CD4-positive, alpha-beta memory T cell (primary cell): ENCODE data around the gene ZSCAN1. TPM values are rescaled to one million over a fixed set of nuclear protein-coding genes. Genes with fewer than 3 reads are reported as not detected.

Experiments used
- CTCF ChIA-PET: fragments of 350-600 bp; sonication (Branson Sonifier 250); formaldehyde crosslinking; loops from one replicate; lab custom pipeline; 2021; ENCODE audit warnings: inconsistent platforms; ENCODE audit not compliant: partially characterized antibody; lab: Charles Lee
- POLR2A ChIA-PET: fragments of 350-600 bp; sonication (Branson Sonifier 250); formaldehyde crosslinking; loops from one replicate; lab custom pipeline; 2021; ENCODE audit not compliant: partially characterized antibody; lab: Charles Lee
- DNase-seq, 5 donors: peaks; one replicate each; pipeline versions ENCODE4 v3.0.0 to v3.0.0-alpha.2; 2020 to 2022; ENCODE audit warnings: mixed read lengths in 1 of 5
- H3K27ac ChIP-seq: one replicate; pipeline ENCODE4 v1.7.0; 2013; ENCODE audit warnings: low read depth, low read length
- H3K27me3 ChIP-seq: 2 replicates; pipeline ENCODE4 v1.7.0; 2013; ENCODE audit warnings: mild to moderate bottlenecking, low read length, moderate library complexity; ENCODE audit not compliant: insufficient read depth
- H3K36me3 ChIP-seq: 2 replicates; pipeline ENCODE4 v1.7.0; 2013; ENCODE audit warnings: mild to moderate bottlenecking, low read length, moderate library complexity; ENCODE audit not compliant: insufficient read depth
- H3K4me1 ChIP-seq: 2 replicates; pipeline ENCODE4 v1.7.0; 2013; ENCODE audit warnings: mild to moderate bottlenecking, low read length, moderate library complexity; ENCODE audit not compliant: insufficient read depth
- H3K4me3 ChIP-seq, 2 donors: one replicate each; pipeline ENCODE4 v1.7.0; 2013; ENCODE audit warnings: low read length in 2 of 2, mild to moderate bottlenecking in 1 of 2
- H3K9me3 ChIP-seq, 2 donors: one replicate each; pipeline ENCODE4 v1.7.0; 2013; ENCODE audit warnings: low read length in 2 of 2, control low read depth in 1 of 2; ENCODE audit not compliant: control insufficient read depth in 1 of 2
- H3K27ac Mint-ChIP-seq, 7 donors: one replicate each; pipeline ENCODE4 v1.8.0; 2020 to 2021; ENCODE audit warnings: mixed read lengths in 7 of 7, mild to moderate bottlenecking in 6 of 7, inconsistent platforms in 3 of 7, moderate library complexity in 3 of 7
- H3K27me3 Mint-ChIP-seq, 2 donors: one replicate each; pipeline ENCODE4 v1.8.0; 2020 to 2021; ENCODE audit warnings: mixed read lengths in 2 of 2
- H3K36me3 Mint-ChIP-seq, 2 donors: one replicate each; pipeline ENCODE4 v1.8.0; 2020 to 2021; ENCODE audit warnings: mixed read lengths in 2 of 2, inconsistent platforms in 1 of 2, mild to moderate bottlenecking in 1 of 2
- H3K4me1 Mint-ChIP-seq, 4 donors: one replicate each; pipeline ENCODE4 v1.8.0; 2020 to 2021; ENCODE audit warnings: mixed read lengths in 4 of 4, mild to moderate bottlenecking in 1 of 4
- H3K4me3 Mint-ChIP-seq, 8 donors: one replicate each; pipeline ENCODE4 v1.8.0; 2020 to 2021; ENCODE audit warnings: mixed read lengths in 8 of 8, mild to moderate bottlenecking in 7 of 8, moderate library complexity in 6 of 8, inconsistent platforms in 3 of 8
- H3K9me3 Mint-ChIP-seq, 8 donors: one replicate each; pipeline ENCODE4 v1.8.0; 2020 to 2021; ENCODE audit warnings: mixed read lengths in 8 of 8, mild to moderate bottlenecking in 5 of 8, inconsistent platforms in 3 of 8, moderate library complexity in 1 of 8
- intact Hi-C: fragments of 100-400 bp; cut with micrococcal nuclease; formaldehyde crosslinking; loops from one replicate; pipeline ENCODE4 v1.15.1; 2023
- polyA plus RNA-seq, 2 donors: library from polyadenylated mRNA; unstranded; fragments of 300-500 nt; fragmentation: Illumina TruSeq; gene quantifications; one replicate each; pipeline ENCODE4 v1.2.3, GENCODE V29; 2021
- total RNA-seq, 2 experiments: library from RNA; stranded (reverse); gene quantifications; one replicate each; pipeline ENCODE4 v1.2.3, GENCODE V29; 2021

The ZSCAN1 gene
- total and polyA plus RNA-seq, 4 experiments from 2014 or later, result not detected

DNA sequence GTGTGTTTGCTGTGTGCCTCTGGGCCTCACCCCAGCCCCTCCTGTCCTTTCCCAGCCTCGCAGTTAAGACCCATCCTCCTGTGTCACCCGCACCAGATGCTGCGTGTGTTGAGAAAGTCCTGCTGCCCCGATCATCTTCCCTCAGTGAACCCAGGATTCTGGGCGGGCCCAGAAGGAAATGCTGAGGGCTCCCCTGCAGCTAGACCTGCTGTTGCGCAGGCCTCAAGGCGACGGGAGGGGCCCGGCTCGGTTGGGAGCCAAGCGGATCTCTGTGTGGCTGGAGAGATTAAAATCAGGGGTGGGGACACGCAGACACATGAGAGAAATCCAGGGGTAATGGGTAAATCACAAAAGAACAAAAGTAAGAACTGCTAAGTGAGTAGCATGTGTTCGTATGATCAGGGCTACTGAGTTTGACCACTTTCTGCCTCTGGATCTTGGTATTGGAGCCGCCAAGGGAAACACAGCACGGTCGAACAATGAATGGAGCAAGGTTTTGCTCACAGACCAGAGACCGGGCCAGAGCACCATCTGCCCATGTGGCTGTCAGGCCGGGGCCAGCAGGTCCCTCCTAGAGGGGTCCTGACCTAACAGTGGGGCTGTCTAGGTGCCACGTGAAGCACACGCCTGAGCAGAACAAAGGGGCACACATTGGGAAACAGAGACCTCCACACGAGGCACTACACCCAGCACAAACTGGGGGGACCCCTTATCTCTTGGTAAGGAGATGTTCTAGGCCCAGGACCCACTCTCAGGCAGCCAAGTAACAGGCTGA, 7.1 kb downstream of the ZSCAN1 start:
- no peak for DNase-seq
- H3K9me3 ChIP-seq, result no peaks in the 10 kb centered on the region
- H3K36me3 ChIP-seq, result no peaks in the 10 kb centered on the region
- peaks cover 0 to 86% (median 47%) of the 10 kb centered on the region in 8 donors for H3K9me3 Mint-ChIP-seq
- peaks cover 3 to 6% of the 10 kb centered on the region in 2 donors for H3K27me3 Mint-ChIP-seq
- no peak overlapping the region for H3K4me3 Mint-ChIP-seq
- no peaks in the 10 kb centered on the region for H3K4me1 ChIP-seq
- no peak overlapping the region for H3K27ac Mint-ChIP-seq
- H3K27me3 ChIP-seq, result no peaks in the 10 kb centered on the region
- H3K36me3 Mint-ChIP-seq, result peaks cover 10 to 14% of the 10 kb centered on the region in 2 donors
- intact Hi-C loops, result no loop called here
- POLR2A ChIA-PET, result no interaction called here
- no peaks in the 10 kb centered on the region for H3K4me1 Mint-ChIP-seq
- H3K4me3 ChIP-seq, result no peak overlapping the region
- CTCF ChIA-PET, result no interaction called here
- no peak overlapping the region for H3K27ac ChIP-seq

GRCh38 chr19:58042495-58043340, 8.9 kb downstream of the ZSCAN1 start:
- Mint-ChIP-seq H3K4me3 (no peak overlapping the region), H3K27me3 (peaks cover 0 to 2% of the 10 kb centered on the region in 2 donors), H3K27ac (peak overlapping the region in 1 of 7 donors; percentile 12), H3K4me1 (no peaks in the 10 kb centered on the region), H3K9me3 (peaks cover 0 to 81% (median 49%) of the 10 kb centered on the region in 8 donors), H3K36me3 (peaks cover 5 to 7% of the 10 kb centered on the region in 2 donors)
- POLR2A ChIA-PET, result no interaction called here
- no peak overlapping the region for H3K4me3 ChIP-seq
- DNase-seq, result no peak
- H3K36me3 ChIP-seq, result no peaks in the 10 kb centered on the region
- no peak overlapping the region for H3K27ac ChIP-seq
- H3K27me3 ChIP-seq, result no peaks in the 10 kb centered on the region
- intact Hi-C loops, result no loop called here
- CTCF ChIA-PET, result no interaction called here
- H3K9me3 ChIP-seq, result no peaks in the 10 kb centered on the region
- no peaks in the 10 kb centered on the region for H3K4me1 ChIP-seq

GRCh38 chr19:58044391-58044790, 10.6 kb downstream of the ZSCAN1 start:
- intact Hi-C loops, result no loop called here
- DNase-seq, result no peak
- CTCF ChIA-PET, result no interaction called here
- POLR2A ChIA-PET, result no interaction called here
- H3K4me1 Mint-ChIP-seq, result no peaks in the 10 kb centered on the region
- no peak overlapping the region for H3K27ac Mint-ChIP-seq
- no peak overlapping the region for H3K4me3 Mint-ChIP-seq
- H3K27ac ChIP-seq, result no peak overlapping the region
- H3K36me3 Mint-ChIP-seq, result peaks cover 7 to 9% of the 10 kb centered on the region in 2 donors
- no peaks in the 10 kb centered on the region for H3K27me3 Mint-ChIP-seq
- H3K4me3 ChIP-seq, result no peak overlapping the region
- H3K9me3 Mint-ChIP-seq, result peaks cover 2 to 80% (median 56%) of the 10 kb centered on the region in 8 donors
- H3K9me3 ChIP-seq, result peaks cover 0 to 6% of the 10 kb centered on the region in 2 donors
- H3K36me3 ChIP-seq, result no peaks in the 10 kb centered on the region
- no peaks in the 10 kb centered on the region for H3K4me1 ChIP-seq
- H3K27me3 ChIP-seq, result no peaks in the 10 kb centered on the region

DNA sequence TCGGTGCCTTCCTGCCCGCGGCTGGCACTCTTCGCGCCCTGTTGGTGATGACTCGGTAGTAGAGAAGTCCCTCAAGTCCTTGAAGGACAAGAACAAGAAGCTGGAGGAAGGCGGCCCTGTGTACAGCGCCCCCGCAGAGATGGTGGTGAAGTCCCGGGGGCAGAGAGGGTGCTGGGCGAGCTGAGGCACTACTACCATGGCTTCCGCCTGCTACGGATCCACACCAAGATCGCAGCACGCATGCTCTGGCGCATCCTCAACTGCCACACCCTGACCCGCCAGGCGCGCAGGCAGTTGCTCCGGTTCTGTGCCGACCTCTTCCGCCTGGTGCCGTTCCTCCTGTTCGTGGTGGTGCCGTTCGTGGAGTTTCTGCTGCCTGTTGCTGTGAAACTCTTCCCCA, 11.1 kb downstream of the ZSCAN1 start:
- ChIA-PET POLR2A (no interaction called here), CTCF (no interaction called here)
- H3K27ac ChIP-seq, result no peak overlapping the region
- H3K4me1 ChIP-seq, result no peaks in the 10 kb centered on the region
- Mint-ChIP-seq H3K36me3 (peaks cover 9% of the 10 kb centered on the region in 2 donors), H3K4me1 (no peaks in the 10 kb centered on the region), H3K9me3 (peaks cover 2 to 83% (median 59%) of the 10 kb centered on the region in 8 donors), H3K27ac (peak overlapping the region in 1 of 7 donors; percentile 55), H3K4me3 (no peak overlapping the region), H3K27me3 (no peaks in the 10 kb centered on the region)
- intact Hi-C loops, result no loop called here
- H3K36me3 ChIP-seq, result no peaks in the 10 kb centered on the region
- DNase-seq, result no peak
- H3K9me3 ChIP-seq, result peaks cover 0 to 10% of the 10 kb centered on the region in 2 donors
- H3K4me3 ChIP-seq, result no peak overlapping the region
- H3K27me3 ChIP-seq, result no peaks in the 10 kb centered on the region

DNA sequence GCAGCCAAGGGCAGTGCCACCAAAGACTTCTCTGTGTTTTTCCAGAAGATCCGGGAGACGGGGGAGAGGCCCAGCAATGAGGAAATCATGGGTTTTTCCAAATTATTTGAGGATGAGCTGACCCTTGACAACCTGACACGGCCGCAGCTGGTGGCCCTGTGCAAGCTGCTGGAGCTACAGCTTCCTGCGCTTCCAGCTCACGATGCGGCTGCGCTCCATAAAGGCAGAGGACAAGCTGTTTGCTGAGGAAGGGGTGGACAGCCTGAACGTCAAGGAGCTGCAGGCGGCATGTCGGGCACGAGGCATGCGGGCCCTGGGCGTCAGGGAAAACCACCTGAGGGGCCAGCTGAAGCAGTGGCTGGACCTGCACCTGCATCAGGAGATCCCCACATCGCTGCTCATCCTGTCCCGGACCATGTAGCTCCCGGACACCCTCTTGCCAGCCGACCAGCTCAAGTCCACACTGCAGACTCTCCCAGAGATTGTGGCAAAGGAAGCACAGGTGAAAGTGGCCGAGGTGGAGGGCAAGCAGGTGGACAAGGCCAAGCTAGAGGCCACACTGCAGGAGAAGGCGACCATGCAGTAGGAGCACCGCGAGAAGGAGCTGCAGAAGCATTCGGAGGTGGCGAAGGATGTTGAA, 11.7 kb downstream of the ZSCAN1 start:
- Mint-ChIP-seq H3K27me3 (no peaks in the 10 kb centered on the region), H3K36me3 (peaks cover 9% of the 10 kb centered on the region in 2 donors), H3K9me3 (peaks cover 2 to 83% (median 59%) of the 10 kb centered on the region in 8 donors), H3K27ac (no peak overlapping the region), H3K4me3 (no peak overlapping the region), H3K4me1 (no peaks in the 10 kb centered on the region)
- Histone ChIP-seq H3K9me3 (peaks cover 0 to 10% of the 10 kb centered on the region in 2 donors), H3K27me3 (no peaks in the 10 kb centered on the region), H3K27ac (no peak overlapping the region), H3K36me3 (no peaks in the 10 kb centered on the region), H3K4me1 (no peaks in the 10 kb centered on the region), H3K4me3 (no peak overlapping the region)
- intact Hi-C loops, result no loop called here
- DNase-seq, result no peak
- POLR2A ChIA-PET, result no interaction called here
- CTCF ChIA-PET, result no interaction called here

DNA sequence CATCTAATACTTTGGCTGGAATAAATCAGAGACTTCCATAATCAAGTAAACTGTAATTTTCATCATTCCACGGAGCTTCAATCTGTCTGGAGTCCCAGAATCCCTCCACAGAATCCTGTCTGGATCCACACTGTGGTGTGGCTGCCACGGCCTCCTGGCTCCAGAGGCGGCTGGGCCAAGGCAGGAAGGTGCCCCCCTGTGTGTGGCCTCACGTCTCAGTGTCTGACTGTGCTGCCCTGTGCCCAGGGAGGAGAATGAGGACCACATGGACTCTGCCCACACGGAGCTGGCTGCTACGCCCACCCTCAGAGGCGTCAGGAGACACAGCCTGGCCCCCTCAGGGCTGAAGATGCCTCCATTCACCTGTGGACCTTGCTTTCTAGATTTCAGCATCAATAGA, 13.0 kb downstream of the ZSCAN1 start:
- intact Hi-C loops, result no loop called here
- Mint-ChIP-seq H3K27ac (no peak overlapping the region), H3K4me3 (no peak overlapping the region), H3K36me3 (peaks cover 6 to 7% of the 10 kb centered on the region in 2 donors), H3K9me3 (peaks cover 2 to 83% (median 57%) of the 10 kb centered on the region in 8 donors), H3K4me1 (no peaks in the 10 kb centered on the region), H3K27me3 (no peaks in the 10 kb centered on the region)
- DNase-seq, result no peak
- ChIA-PET POLR2A (no interaction called here), CTCF (interaction anchor here (0.6 kb wide), 1 partner anchor 730 kb away, joined by 3 read pairs; no protein-coding TSS in a partner anchor)
- Histone ChIP-seq H3K9me3 (peaks cover 0 to 14% of the 10 kb centered on the region in 2 donors), H3K27me3 (no peaks in the 10 kb centered on the region), H3K36me3 (no peaks in the 10 kb centered on the region), H3K4me3 (no peak overlapping the region), H3K4me1 (no peaks in the 10 kb centered on the region), H3K27ac (no peak overlapping the region)

GRCh38 chr19:58047672-58048071, 13.8 kb downstream of the ZSCAN1 start:
- H3K36me3 Mint-ChIP-seq, result peaks cover 4 to 7% of the 10 kb centered on the region in 2 donors
- H3K27me3 Mint-ChIP-seq, result no peaks in the 10 kb centered on the region
- CTCF ChIA-PET, result no interaction called here
- Histone ChIP-seq H3K27ac (no peak overlapping the region), H3K27me3 (no peaks in the 10 kb centered on the region), H3K9me3 (peaks cover 0 to 19% of the 10 kb centered on the region in 2 donors), H3K4me3 (no peak overlapping the region), H3K4me1 (no peaks in the 10 kb centered on the region), H3K36me3 (no peaks in the 10 kb centered on the region)
- intact Hi-C loops, result no loop called here
- H3K27ac Mint-ChIP-seq, result no peak overlapping the region
- no peak for DNase-seq
- POLR2A ChIA-PET, result no interaction called here
- H3K4me1 Mint-ChIP-seq, result no peaks in the 10 kb centered on the region
- H3K9me3 Mint-ChIP-seq, result peaks cover 2 to 82% (median 57%) of the 10 kb centered on the region in 8 donors
- no peak overlapping the region for H3K4me3 Mint-ChIP-seq
